ENCODE data around the gene OR2T5.
"Not testable (repeated sequence)": the region's sequence is repeated elsewhere in the genome, so short reads cannot be mapped to it uniquely, and the experiment has no call there.

OR2T5 gene

GRCh38 chr1:248488289-248488688 is at the start of gene OR2T5:
OR2T5 (plus strand) TSS chr1:248488589; CDS start chr1:248488589, 0 bp downstream.
- not testable (repeated sequence) for DNase-seq (ENCODE audit: low spot score)

GRCh38 chr1:248438668-248439067 is 49.7 kb upstream of the OR2T5 start:
- not testable (repeated sequence) for DNase-seq (ENCODE audit: low spot score)

- not testable (repeated sequence) for DNase-seq (ENCODE audit: low spot score)
These were observed 49.1 kb upstream of the OR2T5 start for GRCh38 chr1:248439283-248439682.

GRCh38 chr1:248442500-248443277 is 45.7 kb upstream of the OR2T5 start:
- DNase-seq (ENCODE audit: low spot score), result not testable (repeated sequence)

GRCh38 chr1:248444603-248445002 is 43.8 kb upstream of the OR2T5 start:
- not testable (repeated sequence) for DNase-seq (ENCODE audit: low spot score)

GRCh38 chr1:248445399-248445798 is 43.0 kb upstream of the OR2T5 start, which contains the start of gene OR2T2:
OR2T2 (plus strand) TSS chr1:248445637; CDS start chr1:248452798, 7,161 bp downstream.
- DNase-seq (ENCODE audit: low spot score), result not testable (repeated sequence)

- DNase-seq (ENCODE audit: low spot score), result not testable (repeated sequence)
These were observed 39.8 kb upstream of the OR2T5 start for GRCh38 chr1:248448409-248449074.

GRCh38 chr1:248449821-248450465 is 38.4 kb upstream of the OR2T5 start:
- DNase-seq (ENCODE audit: low spot score), result not testable (repeated sequence)

GRCh38 chr1:248450466-248451145 is 37.8 kb upstream of the OR2T5 start:
- not testable (repeated sequence) for DNase-seq (ENCODE audit: low spot score)

- not testable (repeated sequence) for DNase-seq (ENCODE audit: low spot score)
These were observed 34.8 kb upstream of the OR2T5 start for GRCh38 chr1:248453619-248454018.

GRCh38 chr1:248455045-248455444 is 33.3 kb upstream of the OR2T5 start:
- not testable (repeated sequence) for DNase-seq (ENCODE audit: low spot score)

GRCh38 chr1:248456635-248457034 is 31.8 kb upstream of the OR2T5 start:
- not testable (repeated sequence) for DNase-seq (ENCODE audit: low spot score)

- DNase-seq (ENCODE audit: low spot score), result not testable (repeated sequence)
These were observed 29.3 kb upstream of the OR2T5 start for GRCh38 chr1:248459117-248459516.

- no peak for DNase-seq (ENCODE audit: low spot score)
These were observed 17.2 kb upstream of the OR2T5 start for GRCh38 chr1:248471154-248471553.

GRCh38 chr1:248472111-248472510 is 16.3 kb upstream of the OR2T5 start:
- not testable (repeated sequence) for DNase-seq (ENCODE audit: low spot score)

GRCh38 chr1:248473051-248473450 is 15.3 kb upstream of the OR2T5 start, which contains the start of gene OR2T3:
OR2T3 (plus strand) TSS chr1:248473351; CDS start chr1:248473351, 0 bp downstream.
- DNase-seq (ENCODE audit: low spot score), result not testable (repeated sequence)

- DNase-seq (ENCODE audit: low spot score), result not testable (repeated sequence)
These were observed 12.7 kb upstream of the OR2T5 start for GRCh38 chr1:248475660-248476059.

- not testable (repeated sequence) for DNase-seq (ENCODE audit: low spot score)
These were observed 6.5 kb upstream of the OR2T5 start for GRCh38 chr1:248481686-248482579.

- not testable (repeated sequence) for DNase-seq (ENCODE audit: low spot score)
These were observed 8.3 kb downstream of the OR2T5 start for GRCh38 chr1:248496661-248497060.

GRCh38 chr1:248500305-248501035 is 12.1 kb downstream of the OR2T5 start:
- not testable (repeated sequence) for DNase-seq (ENCODE audit: low spot score)
